ENCODE data around the gene TRIM67. TPM values are rescaled to one million over a fixed set of nuclear protein-coding genes. Genes with fewer than 3 reads are reported as not detected.

Gene TRIM67
- total and polyA plus RNA-seq, 9 of the 15 experiments (the other 6 are each of a cell fraction or from before 2014, with no cell fraction given), result 0.04 to 0.60 (median 0.31) TPM

DNA sequence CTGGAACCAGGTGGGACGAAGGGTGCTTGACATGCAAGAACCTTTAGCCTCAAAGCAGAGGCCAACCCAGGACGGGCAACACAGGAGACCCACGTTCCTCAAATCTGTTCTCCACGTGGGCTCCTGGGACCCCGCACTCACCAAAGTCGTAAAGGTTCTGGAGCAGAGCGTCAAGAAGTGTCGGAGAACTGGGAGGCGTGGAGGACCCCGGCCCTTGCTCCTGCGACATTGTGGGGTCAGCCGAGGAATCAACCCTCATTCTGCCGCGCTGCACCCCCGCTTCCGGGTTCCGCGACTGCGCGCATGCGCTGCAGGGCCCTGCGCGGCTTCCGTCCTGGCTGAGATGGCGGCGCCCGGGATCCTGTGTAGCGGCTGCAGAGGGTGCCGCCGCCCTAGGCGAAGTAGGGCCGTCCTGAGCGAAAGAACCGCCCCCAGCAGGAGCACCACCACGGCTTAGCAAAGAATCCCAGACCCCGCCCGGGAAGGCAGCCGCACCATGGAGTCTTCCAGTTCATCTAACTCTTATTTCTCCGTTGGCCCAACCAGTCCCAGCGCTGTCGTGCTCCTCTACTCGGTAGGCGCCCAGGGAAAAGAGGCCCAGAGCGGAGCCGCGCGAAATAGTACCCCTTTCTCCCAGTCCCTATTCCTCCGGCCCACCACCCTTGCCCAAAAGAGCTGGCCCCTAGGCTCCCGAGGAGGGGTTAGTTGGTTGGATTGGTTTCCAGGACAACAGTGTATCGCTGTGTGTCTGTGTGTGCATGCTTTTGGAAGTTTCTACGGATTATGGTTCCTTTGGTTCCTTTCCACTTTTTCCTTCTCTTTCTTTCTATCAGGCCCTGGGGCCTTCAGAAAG lies 79.3 kb downstream of the TRIM67 start, which contains the start of gene GNPAT (continued):
- TF ChIP-seq, protein P1, sequence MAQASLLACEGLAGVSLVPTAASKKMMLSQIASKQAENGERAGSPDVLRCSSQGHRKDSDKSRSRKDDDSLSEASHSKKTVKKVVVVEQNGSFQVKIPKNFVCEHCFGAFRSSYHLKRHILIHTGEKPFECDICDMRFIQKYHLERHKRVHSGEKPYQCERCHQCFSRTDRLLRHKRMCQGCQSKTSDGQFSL (CRISPR knock-in tag; IDR thresholded peaks at IDR 0.05), result 0 out of 2 replicates have a peak, but pooled peaks have one; percentile 40
- TF ChIP-seq, protein P1 (tag; IDR thresholded peaks at IDR 0.05), result no peak; a peak in 1 of 4 replicates
- TF ChIP-seq ETV1 (tag; conservative IDR thresholded peaks at IDR 0.05; ENCODE audit: low read depth) (peak; percentile 21; the same call in 1 of the 2 replicates), NCOA4 (IDR thresholded peaks at IDR 0.05; ENCODE audit: partially characterized antibody) (no peak), POLR2B (IDR thresholded peaks at IDR 0.05; ENCODE audit: low read depth, partially characterized antibody) (peak; percentile 93), ZNF695 (CRISPR knock-in tag; IDR thresholded peaks at IDR 0.05) (no peak), EHMT2 (IDR thresholded peaks at IDR 0.05) (peak; percentile 65; the same call in 1 of the 2 replicates), RBBP5 (IDR thresholded peaks at IDR 0.05; ENCODE audit: borderline replicate concordance, insufficient read depth, low read length, poor library complexity, severe bottlenecking) (peak; percentile 91), KAT8 (IDR thresholded peaks at IDR 0.05; ENCODE audit: low read depth) (peak; percentile 51; the same call in 1 of the 2 replicates), JUNB (CRISPR knock-in tag; conservative IDR thresholded peaks at IDR 0.05) (no peak), SOX6 (IDR thresholded peaks at IDR 0.05) (0 out of 2 replicates have a peak, but pooled peaks have one; percentile 42), KDM5B (IDR thresholded peaks at IDR 0.05; ENCODE audit: insufficient replicate concordance, low read depth, low read length) (peak; percentile 89), CBX3 (IDR thresholded peaks at IDR 0.05; ENCODE audit: borderline replicate concordance in 1 of 2, low read length in 2 of 2) (peak in 1 of 2 experiments; percentile 43; a peak in 1 of 3 replicates), ZNF699 (CRISPR knock-in tag; IDR thresholded peaks at IDR 0.05; ENCODE audit: insufficient replicate concordance) (no peak), ZNF431 (CRISPR knock-in tag; IDR thresholded peaks at IDR 0.05) (peak; percentile 58; the same call in 1 of the 2 replicates), SAFB2 (IDR thresholded peaks at IDR 0.05; ENCODE audit: borderline replicate concordance, low read depth, low read length, severe bottlenecking) (no peak), ZNF197 (CRISPR knock-in tag; IDR thresholded peaks at IDR 0.05; ENCODE audit: low read depth) (no peak), NR2C1 (IDR thresholded peaks at IDR 0.05) (no peak), NR2C1 (tag; IDR thresholded peaks at IDR 0.05) (peak; percentile 35; the same call in 1 of the 2 replicates), U2AF2 (optimal IDR thresholded peaks at IDR 0.05; ENCODE audit: low read depth, low read length) (no peak), CXXC5 (CRISPR knock-in tag; IDR thresholded peaks at IDR 0.05) (peak; percentile 78), RBFOX2 (IDR thresholded peaks at IDR 0.05; ENCODE audit: low read depth, low read length) (peak; percentile 98), ZNF717 (CRISPR knock-in tag; IDR thresholded peaks at IDR 0.05) (no peak), TEAD2 (tag; IDR thresholded peaks at IDR 0.05) (no peak)
- TF ChIP-seq, protein P2, sequence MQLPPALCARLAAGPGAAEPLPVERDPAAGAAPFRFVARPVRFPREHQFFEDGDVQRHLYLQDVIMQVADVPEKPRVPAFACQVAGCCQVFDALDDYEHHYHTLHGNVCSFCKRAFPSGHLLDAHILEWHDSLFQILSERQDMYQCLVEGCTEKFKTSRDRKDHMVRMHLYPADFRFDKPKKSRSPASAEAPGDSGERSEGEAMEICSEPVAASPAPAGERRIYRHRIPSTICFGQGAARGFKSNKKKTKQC (CRISPR knock-in tag; IDR thresholded peaks at IDR 0.05), result no peak; the same call in 1 of the 2 replicates
- TF ChIP-seq, protein P3, sequence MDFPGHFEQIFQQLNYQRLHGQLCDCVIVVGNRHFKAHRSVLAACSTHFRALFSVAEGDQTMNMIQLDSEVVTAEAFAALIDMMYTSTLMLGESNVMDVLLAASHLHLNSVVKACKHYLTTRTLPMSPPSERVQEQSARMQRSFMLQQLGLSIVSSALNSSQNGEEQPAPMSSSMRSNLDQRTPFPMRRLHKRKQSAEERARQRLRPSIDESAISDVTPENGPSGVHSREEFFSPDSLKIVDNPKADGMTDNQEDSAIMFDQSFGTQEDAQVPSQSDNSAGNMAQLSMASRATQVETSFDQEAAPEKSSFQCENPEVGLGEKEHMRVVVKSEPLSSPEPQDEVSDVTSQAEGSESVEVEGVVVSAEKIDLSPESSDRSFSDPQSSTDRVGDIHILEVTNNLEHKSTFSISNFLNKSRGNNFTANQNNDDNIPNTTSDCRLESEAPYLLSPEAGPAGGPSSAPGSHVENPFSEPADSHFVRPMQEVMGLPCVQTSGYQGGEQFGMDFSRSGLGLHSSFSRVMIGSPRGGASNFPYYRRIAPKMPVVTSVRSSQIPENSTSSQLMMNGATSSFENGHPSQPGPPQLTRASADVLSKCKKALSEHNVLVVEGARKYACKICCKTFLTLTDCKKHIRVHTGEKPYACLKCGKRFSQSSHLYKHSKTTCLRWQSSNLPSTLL (IDR thresholded peaks at IDR 0.05), result no peak

Data from K562 (cell line).